A549 (cell line): ENCODE data around the gene ACTR6.

Experiments
- CEBPB ChIP-seq, 2 experiments: fragments of >200 bp in 1 of 2; sonication (Bioruptor Twin) in 1 of 2; formaldehyde crosslinking in 1 of 2; IDR thresholded peaks; 2 replicates each; pipeline ENCODE4 v1.6.1; 2012 to 2016
- ESRRA ChIP-seq: fragments of 150-350 bp; IDR thresholded peaks from 2 replicates; pipeline ENCODE4 v1.6.1; 2014; ENCODE audit warnings: mild to moderate bottlenecking, low read length, borderline replicate concordance
- KDM5A ChIP-seq: fragments of 200-600 bp; sonication (generic); IDR thresholded peaks from 2 replicates; pipeline ENCODE4 v1.6.1; 2016; ENCODE audit warnings: antibody characterized with exemption, mild to moderate bottlenecking
- MAZ ChIP-seq: fragments of 150-350 bp; IDR thresholded peaks from 2 replicates; pipeline ENCODE4 v1.6.1; 2014; ENCODE audit warnings: antibody characterized with exemption, low read depth, low read length, borderline replicate concordance
- NR3C1 ChIP-seq: fragments of >200 bp; sonication (Bioruptor Twin); formaldehyde crosslinking; IDR thresholded peaks from 3 replicates; pipeline ENCODE4 v1.6.1; 2017
- POLR2A ChIP-seq: IDR thresholded peaks from 2 replicates; pipeline ENCODE4 v1.6.1; 2012; ENCODE audit warnings: mild to moderate bottlenecking, low read length
- POLR2AphosphoS2 ChIP-seq: conservative IDR thresholded peaks from 2 replicates; pipeline ENCODE4 v1.6.1; 2012; ENCODE audit warnings: low read length, improper control_type of control experiment, inconsistent platforms
- RAD21 ChIP-seq, 2 experiments: fragments of >200 bp in 1 of 2; sonication (Bioruptor Twin) in 1 of 2; formaldehyde crosslinking in 1 of 2; IDR thresholded peaks in 1 of 2; conservative IDR thresholded peaks in 1 of 2; 2 replicates in 1 of 2; 3 replicates in 1 of 2; pipeline ENCODE4 v1.6.1; 2012 to 2018; ENCODE audit warnings: inconsistent platforms in 1 of 2
- ZNF302 ChIP-seq: fragments of 250-450 bp; sonication (Bioruptor Pico); IDR thresholded peaks from 2 replicates; pipeline ENCODE4 v1.9.0; 2021; ENCODE audit warnings: inconsistent platforms, mild to moderate bottlenecking, moderate library complexity
- TF ChIP-seq, protein P1 (sequence below): fragments of >200 bp; sonication (Bioruptor Twin); formaldehyde crosslinking; IDR thresholded peaks from 3 replicates; pipeline ENCODE4 v1.5.1; 2016

DNA sequence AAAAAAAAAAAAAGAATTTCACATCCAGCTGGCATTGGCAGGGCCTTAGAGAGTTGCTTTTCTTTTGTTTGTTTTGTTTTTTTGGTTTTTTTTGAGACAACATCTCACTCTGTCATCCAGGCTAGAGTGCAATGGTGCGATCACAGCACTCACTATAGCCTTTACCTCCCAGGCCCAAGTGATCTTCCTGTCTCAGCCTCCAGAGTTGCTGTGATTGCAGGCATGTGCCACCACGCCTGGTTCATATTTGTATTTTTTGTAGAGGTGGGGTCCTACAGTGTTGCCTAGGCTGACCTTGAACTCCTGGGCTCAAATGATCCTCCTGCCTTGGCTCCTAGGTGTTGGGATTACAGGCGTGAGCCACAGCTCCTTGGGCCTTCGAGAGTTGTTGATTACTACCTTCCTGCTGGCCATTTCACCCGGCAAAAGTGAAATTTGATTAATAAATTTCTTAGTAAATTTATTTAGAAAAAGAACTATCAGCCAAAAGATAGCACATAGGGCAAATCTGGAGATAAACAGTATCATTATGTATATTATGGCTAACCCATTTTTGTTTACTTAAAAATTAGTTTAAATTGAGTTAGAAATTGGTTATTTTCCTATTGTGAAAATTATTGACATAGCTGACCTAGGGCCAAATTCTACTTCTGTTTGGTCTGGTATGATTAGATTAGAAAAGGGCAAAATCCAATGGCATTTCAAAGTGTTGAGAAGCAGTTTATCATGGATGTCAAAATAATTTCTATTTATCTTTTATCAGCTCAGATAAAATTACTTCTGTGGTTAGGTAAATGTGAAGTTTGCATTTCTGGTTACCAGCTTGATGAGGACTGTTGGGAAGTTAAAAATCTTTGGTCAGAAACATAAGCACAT lies 12.6 kb downstream of the ACTR6 start:
- TF ChIP-seq, protein P1, sequence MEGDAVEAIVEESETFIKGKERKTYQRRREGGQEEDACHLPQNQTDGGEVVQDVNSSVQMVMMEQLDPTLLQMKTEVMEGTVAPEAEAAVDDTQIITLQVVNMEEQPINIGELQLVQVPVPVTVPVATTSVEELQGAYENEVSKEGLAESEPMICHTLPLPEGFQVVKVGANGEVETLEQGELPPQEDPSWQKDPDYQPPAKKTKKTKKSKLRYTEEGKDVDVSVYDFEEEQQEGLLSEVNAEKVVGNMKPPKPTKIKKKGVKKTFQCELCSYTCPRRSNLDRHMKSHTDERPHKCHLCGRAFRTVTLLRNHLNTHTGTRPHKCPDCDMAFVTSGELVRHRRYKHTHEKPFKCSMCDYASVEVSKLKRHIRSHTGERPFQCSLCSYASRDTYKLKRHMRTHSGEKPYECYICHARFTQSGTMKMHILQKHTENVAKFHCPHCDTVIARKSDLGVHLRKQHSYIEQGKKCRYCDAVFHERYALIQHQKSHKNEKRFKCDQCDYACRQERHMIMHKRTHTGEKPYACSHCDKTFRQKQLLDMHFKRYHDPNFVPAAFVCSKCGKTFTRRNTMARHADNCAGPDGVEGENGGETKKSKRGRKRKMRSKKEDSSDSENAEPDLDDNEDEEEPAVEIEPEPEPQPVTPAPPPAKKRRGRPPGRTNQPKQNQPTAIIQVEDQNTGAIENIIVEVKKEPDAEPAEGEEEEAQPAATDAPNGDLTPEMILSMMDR = no peak
- TF ChIP-seq ZNF302 (CRISPR knock-in tag) (no peak), MAZ (no peak), POLR2AphosphoS2 (no peak), RAD21 (conservative IDR thresholded peaks at IDR 0.05 in 1 of 2, IDR thresholded peaks at IDR 0.05 in 1 of 2) (no peak), ESRRA (no peak), CEBPB (IDR thresholded peaks at IDR 0.05) (no peak), NR3C1 (no peak), POLR2A (no peak), KDM5A (no peak)
